ENCODE measurements around the gene TRAF3IP1. TPM values are rescaled to one million over a fixed set of nuclear protein-coding genes. Genes with fewer than 3 reads are reported as not detected.

The TRAF3IP1 gene
- total and polyA plus RNA-seq, 2 donors (not counting 1 experiment from before 2014, with no cell fraction given): 3.9 to 9.2 TPM

DNA sequence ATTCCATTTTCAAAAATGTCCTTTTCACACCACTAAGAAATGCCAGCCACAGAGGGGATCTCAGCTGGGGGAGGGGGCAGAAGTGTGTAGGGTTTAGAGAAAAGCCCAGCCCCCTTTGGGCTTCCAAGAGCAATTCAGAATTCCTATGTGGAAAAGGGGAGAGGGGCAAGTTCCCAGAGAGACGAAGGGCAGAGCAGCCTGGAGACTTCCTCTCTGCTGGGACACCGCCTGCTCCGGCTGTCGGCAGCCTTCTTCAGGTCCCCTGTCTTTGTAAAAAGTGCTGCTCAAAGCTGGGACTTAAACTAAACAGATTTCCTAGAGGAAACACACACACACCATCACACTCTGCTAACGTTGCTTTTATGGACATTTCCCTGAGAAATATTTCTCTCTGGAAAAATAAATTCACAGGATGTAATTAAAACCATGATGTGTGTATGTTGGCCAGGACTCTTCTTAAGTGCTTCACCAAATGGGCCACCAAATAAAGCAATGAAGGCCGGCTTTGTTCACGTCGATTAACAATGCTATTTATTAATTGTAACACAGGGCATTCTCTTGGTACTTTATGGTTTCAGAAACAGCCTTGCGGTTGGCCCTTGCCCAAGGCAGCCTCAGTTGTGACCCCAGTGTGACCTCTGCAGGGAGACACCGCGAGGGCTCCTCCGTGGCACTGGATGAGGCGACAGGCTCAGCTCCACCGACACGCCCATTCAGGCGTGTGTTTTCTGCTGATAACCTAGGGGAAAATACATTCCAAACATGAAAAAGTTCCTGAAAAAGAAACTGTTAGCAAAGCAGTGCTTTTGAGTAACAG lies 100.8 kb downstream of the TRAF3IP1 start:
- no peaks in the 10 kb centered on the region for H3K9me3 ChIP-seq (ENCODE audit: control insufficient read depth, insufficient read depth, low read depth, low read length)

DNA sequence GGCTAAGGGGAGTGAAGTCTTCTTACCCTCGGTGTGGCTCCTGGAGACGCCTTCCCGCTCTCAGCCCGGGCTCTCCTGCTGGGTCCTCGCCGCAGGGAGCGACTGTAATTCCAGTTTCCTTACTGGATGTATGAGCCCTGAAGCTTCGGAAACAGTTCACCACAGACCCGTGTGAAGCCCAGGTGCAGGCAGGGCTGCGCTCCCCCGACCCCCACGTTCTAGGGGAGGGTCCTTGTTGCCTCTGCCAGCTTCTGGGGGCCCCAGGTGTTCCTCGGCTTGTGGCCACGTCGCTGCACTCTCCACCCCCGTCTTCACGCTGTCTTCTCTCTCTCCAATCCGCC lies 101.3 kb downstream of the TRAF3IP1 start:
- peaks cover 23% of the 10 kb centered on the region for H3K4me1 ChIP-seq (ENCODE audit: control insufficient read depth, extremely low read depth, insufficient read depth, low read length)
- no peaks in the 10 kb centered on the region for H3K27me3 ChIP-seq (ENCODE audit: control insufficient read depth, insufficient read depth, low read length)
- no peaks in the 10 kb centered on the region for H4K20me1 ChIP-seq (ENCODE audit: control insufficient read depth, extremely low read depth, insufficient read depth, low read length)
- no peak for DNase-seq (ENCODE audit: low read depth in 2 of 2)
- no peaks in the 10 kb centered on the region for H3K79me2 ChIP-seq (ENCODE audit: control insufficient read depth, insufficient read depth, low read length)
- H3K9me3 ChIP-seq (ENCODE audit: control insufficient read depth, insufficient read depth, low read depth, low read length): no peaks in the 10 kb centered on the region
- H3K27ac ChIP-seq (ENCODE audit: insufficient read depth, low read length): no peak overlapping the region
- H3K4me3 ChIP-seq (replicated peaks in 1 of 4; ENCODE audit: control extremely low read depth in 1 of 4, insufficient read depth in 1 of 4, low read depth in 3 of 4, low read length in 4 of 4): no peak overlapping the region
- no peak for TF ChIP-seq EZH2 (IDR thresholded peaks at IDR 0.05; ENCODE audit: low read length, missing control alignments)
- TF ChIP-seq, protein P1, sequence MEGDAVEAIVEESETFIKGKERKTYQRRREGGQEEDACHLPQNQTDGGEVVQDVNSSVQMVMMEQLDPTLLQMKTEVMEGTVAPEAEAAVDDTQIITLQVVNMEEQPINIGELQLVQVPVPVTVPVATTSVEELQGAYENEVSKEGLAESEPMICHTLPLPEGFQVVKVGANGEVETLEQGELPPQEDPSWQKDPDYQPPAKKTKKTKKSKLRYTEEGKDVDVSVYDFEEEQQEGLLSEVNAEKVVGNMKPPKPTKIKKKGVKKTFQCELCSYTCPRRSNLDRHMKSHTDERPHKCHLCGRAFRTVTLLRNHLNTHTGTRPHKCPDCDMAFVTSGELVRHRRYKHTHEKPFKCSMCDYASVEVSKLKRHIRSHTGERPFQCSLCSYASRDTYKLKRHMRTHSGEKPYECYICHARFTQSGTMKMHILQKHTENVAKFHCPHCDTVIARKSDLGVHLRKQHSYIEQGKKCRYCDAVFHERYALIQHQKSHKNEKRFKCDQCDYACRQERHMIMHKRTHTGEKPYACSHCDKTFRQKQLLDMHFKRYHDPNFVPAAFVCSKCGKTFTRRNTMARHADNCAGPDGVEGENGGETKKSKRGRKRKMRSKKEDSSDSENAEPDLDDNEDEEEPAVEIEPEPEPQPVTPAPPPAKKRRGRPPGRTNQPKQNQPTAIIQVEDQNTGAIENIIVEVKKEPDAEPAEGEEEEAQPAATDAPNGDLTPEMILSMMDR (conservative IDR thresholded peaks at IDR 0.05 in 1 of 2, IDR thresholded peaks at IDR 0.05 in 1 of 2; ENCODE audit: low read depth in 1 of 2, low read length in 2 of 2): no peak
- H3K9ac ChIP-seq (ENCODE audit: insufficient read depth, low read length): no peak overlapping the region
- H3K36me3 ChIP-seq (ENCODE audit: control insufficient read depth, insufficient read depth, low read length): no peaks in the 10 kb centered on the region
- H3K4me2 ChIP-seq (ENCODE audit: extremely low read depth, insufficient read depth, low read length): no peak overlapping the region
- H2AFZ ChIP-seq (ENCODE audit: low read length): no peak overlapping the region

More for the DNA sequence above, 100.8 kb downstream of the TRAF3IP1 start:
- no peaks in the 10 kb centered on the region for H3K36me3 ChIP-seq (ENCODE audit: control insufficient read depth, insufficient read depth, low read length)
- no peaks in the 10 kb centered on the region for H3K27me3 ChIP-seq (ENCODE audit: control insufficient read depth, insufficient read depth, low read length)
- H3K4me3 ChIP-seq (replicated peaks in 1 of 4; ENCODE audit: control extremely low read depth in 1 of 4, insufficient read depth in 1 of 4, low read depth in 3 of 4, low read length in 4 of 4): no peak overlapping the region
- H2AFZ ChIP-seq (ENCODE audit: low read length): peak overlapping the region; percentile 8
- no peak for TF ChIP-seq EZH2 (IDR thresholded peaks at IDR 0.05; ENCODE audit: low read length, missing control alignments)
- TF ChIP-seq, protein P1 (conservative IDR thresholded peaks at IDR 0.05 in 1 of 2, IDR thresholded peaks at IDR 0.05 in 1 of 2; ENCODE audit: low read depth in 1 of 2, low read length in 2 of 2): no peak
- H3K4me2 ChIP-seq (ENCODE audit: extremely low read depth, insufficient read depth, low read length): peak overlapping the region; percentile 4
- peaks cover 22% of the 10 kb centered on the region for H3K4me1 ChIP-seq (ENCODE audit: control insufficient read depth, extremely low read depth, insufficient read depth, low read length)
- H3K9ac ChIP-seq (ENCODE audit: insufficient read depth, low read length): no peak overlapping the region
- H3K27ac ChIP-seq (ENCODE audit: insufficient read depth, low read length): no peak overlapping the region
- no peaks in the 10 kb centered on the region for H4K20me1 ChIP-seq (ENCODE audit: control insufficient read depth, extremely low read depth, insufficient read depth, low read length)
- DNase-seq (ENCODE audit: low read depth in 2 of 2): peak in 1 of 2 donors; percentile 30
- no peaks in the 10 kb centered on the region for H3K79me2 ChIP-seq (ENCODE audit: control insufficient read depth, insufficient read depth, low read length)

DNA sequence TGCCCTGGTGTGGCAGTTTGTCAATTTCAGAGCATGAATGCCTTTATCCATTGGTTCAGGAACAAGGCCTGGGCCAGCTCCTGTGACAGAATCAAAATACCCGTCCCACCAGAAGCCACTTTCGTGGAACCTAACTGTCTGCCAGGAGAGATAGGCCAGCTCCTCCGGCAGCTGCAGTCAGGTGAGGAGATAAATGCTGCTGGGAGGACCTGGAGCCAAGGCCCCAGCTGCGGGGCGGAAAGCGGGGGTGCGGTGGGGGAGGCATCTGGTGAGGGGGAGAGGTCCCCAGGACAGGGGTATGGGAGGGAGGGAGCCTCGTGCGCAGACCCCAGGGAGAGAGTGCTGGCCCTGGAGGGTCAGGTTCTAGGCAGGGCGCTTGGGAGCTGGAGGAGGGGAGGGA lies 102.0 kb downstream of the TRAF3IP1 start:
- H3K4me1 ChIP-seq (ENCODE audit: control insufficient read depth, extremely low read depth, insufficient read depth, low read length): peaks cover 23% of the 10 kb centered on the region
- no peaks in the 10 kb centered on the region for H3K36me3 ChIP-seq (ENCODE audit: control insufficient read depth, insufficient read depth, low read length)
- no peak for DNase-seq (ENCODE audit: low read depth in 2 of 2)
- TF ChIP-seq EZH2 (IDR thresholded peaks at IDR 0.05; ENCODE audit: low read length, missing control alignments): no peak
- TF ChIP-seq, protein P1 (conservative IDR thresholded peaks at IDR 0.05 in 1 of 2, IDR thresholded peaks at IDR 0.05 in 1 of 2; ENCODE audit: low read depth in 1 of 2, low read length in 2 of 2): no peak
- no peaks in the 10 kb centered on the region for H4K20me1 ChIP-seq (ENCODE audit: control insufficient read depth, extremely low read depth, insufficient read depth, low read length)
- H3K9me3 ChIP-seq (ENCODE audit: control insufficient read depth, insufficient read depth, low read depth, low read length): no peaks in the 10 kb centered on the region
- peaks cover 2% of the 10 kb centered on the region for H3K79me2 ChIP-seq (ENCODE audit: control insufficient read depth, insufficient read depth, low read length)
- H3K27ac ChIP-seq (ENCODE audit: insufficient read depth, low read length): no peak overlapping the region
- H3K27me3 ChIP-seq (ENCODE audit: control insufficient read depth, insufficient read depth, low read length): no peaks in the 10 kb centered on the region
- no peak overlapping the region for H2AFZ ChIP-seq (ENCODE audit: low read length)
- H3K4me2 ChIP-seq (ENCODE audit: extremely low read depth, insufficient read depth, low read length): no peak overlapping the region
- no peak overlapping the region for H3K4me3 ChIP-seq (replicated peaks in 1 of 4; ENCODE audit: control extremely low read depth in 1 of 4, insufficient read depth in 1 of 4, low read depth in 3 of 4, low read length in 4 of 4)
- no peak overlapping the region for H3K9ac ChIP-seq (ENCODE audit: insufficient read depth, low read length)
